Osteoblast (primary cell): ENCODE data around the gene ADAMTS2. TPM values are rescaled to one million over a fixed set of nuclear protein-coding genes. Genes with fewer than 3 reads are reported as not detected.
"Not testable (repeated sequence)": the region's sequence is repeated elsewhere in the genome, so short reads cannot be mapped to it uniquely, and the experiment has no call there.

Experiments
- DNase-seq: peaks from one replicate; pipeline ENCODE4 v3.0.0; 2011; ENCODE audit warnings: low spot score, mixed read lengths; ENCODE audit not compliant: insufficient read length; ENCODE audit errors: missing footprints
- H2AFZ ChIP-seq: 2 replicates; pipeline ENCODE4 v1.6.0; 2011; ENCODE audit warnings: mild to moderate bottlenecking, low read length
- H3K27ac ChIP-seq: 2 replicates; pipeline ENCODE4 v1.5.1; 2011; ENCODE audit warnings: mild to moderate bottlenecking, low read depth, low read length, moderate library complexity
- H3K27me3 ChIP-seq: 2 replicates; pipeline ENCODE4 v1.6.0; 2012; ENCODE audit warnings: mild to moderate bottlenecking, control low read depth, inconsistent platforms, low read length, moderate library complexity; ENCODE audit not compliant: insufficient read depth
- H3K36me3 ChIP-seq: 2 replicates; pipeline ENCODE4 v1.5.1; 2011; ENCODE audit warnings: mild to moderate bottlenecking, low read length, control low read depth, moderate library complexity; ENCODE audit not compliant: insufficient read depth
- H3K4me1 ChIP-seq: 2 replicates; pipeline ENCODE4 v1.5.1; 2011; ENCODE audit warnings: mild to moderate bottlenecking, low read length, control low read depth, moderate library complexity; ENCODE audit not compliant: insufficient read depth
- H3K4me2 ChIP-seq: 2 replicates; pipeline ENCODE4 v1.6.0; 2011; ENCODE audit warnings: mild to moderate bottlenecking, low read length; ENCODE audit not compliant: insufficient read depth
- H3K4me3 ChIP-seq: fragments of 200-600 bp; sonication (generic); 3 replicates; pipeline ENCODE4 v1.5.1; 2012; ENCODE audit warnings: mild to moderate bottlenecking, low read length, inconsistent platforms; ENCODE audit not compliant: insufficient read depth
- H3K79me2 ChIP-seq: 2 replicates; pipeline ENCODE4 v1.6.0; 2012; ENCODE audit warnings: mild to moderate bottlenecking, low read length, control low read depth, inconsistent platforms; ENCODE audit not compliant: insufficient read depth
- H3K9me3 ChIP-seq: 2 replicates; pipeline ENCODE4 v1.5.1; 2011; ENCODE audit warnings: low read depth, low read length, control low read depth
- H4K20me1 ChIP-seq: 2 replicates; pipeline ENCODE4 v1.6.0; 2012; ENCODE audit warnings: mild to moderate bottlenecking, low read length, control low read depth; ENCODE audit not compliant: insufficient read depth
- total RNA-seq: library from RNA; depleted of rRNA; stranded (reverse); fragments of >200 nt; gene quantifications from 2 replicates; pipeline ENCODE4 v1.2.3, GENCODE V29; 2012
- TF ChIP-seq, protein P1 (sequence below): IDR thresholded peaks from 2 replicates; pipeline ENCODE4 v1.5.1; 2011; ENCODE audit warnings: mild to moderate bottlenecking, low read depth, low read length, moderate library complexity; ENCODE audit errors: extremely low read depth

Gene ADAMTS2
- total RNA-seq, 1 donor: 144 TPM

DNA sequence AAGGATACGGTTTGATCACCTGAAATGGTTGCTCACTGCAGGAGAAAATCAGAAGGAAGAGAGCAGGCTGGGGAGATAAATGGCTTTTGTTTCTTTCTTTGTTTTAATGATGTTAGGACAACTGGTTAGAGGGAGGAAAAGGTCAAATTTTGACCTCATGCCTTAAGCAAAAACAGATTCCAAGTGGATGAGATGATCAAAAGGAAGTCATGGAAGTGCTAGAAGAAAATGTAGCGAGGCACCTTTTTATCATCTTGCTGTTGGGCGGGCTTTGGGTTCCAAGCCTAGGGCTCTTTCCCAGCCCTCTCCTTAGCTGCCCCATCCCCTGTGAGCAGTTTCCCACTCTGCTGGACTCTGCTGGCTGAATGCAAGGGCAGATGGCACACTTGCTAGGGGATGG lies 127.9 kb downstream of the ADAMTS2 start:
- TF ChIP-seq, protein P1, sequence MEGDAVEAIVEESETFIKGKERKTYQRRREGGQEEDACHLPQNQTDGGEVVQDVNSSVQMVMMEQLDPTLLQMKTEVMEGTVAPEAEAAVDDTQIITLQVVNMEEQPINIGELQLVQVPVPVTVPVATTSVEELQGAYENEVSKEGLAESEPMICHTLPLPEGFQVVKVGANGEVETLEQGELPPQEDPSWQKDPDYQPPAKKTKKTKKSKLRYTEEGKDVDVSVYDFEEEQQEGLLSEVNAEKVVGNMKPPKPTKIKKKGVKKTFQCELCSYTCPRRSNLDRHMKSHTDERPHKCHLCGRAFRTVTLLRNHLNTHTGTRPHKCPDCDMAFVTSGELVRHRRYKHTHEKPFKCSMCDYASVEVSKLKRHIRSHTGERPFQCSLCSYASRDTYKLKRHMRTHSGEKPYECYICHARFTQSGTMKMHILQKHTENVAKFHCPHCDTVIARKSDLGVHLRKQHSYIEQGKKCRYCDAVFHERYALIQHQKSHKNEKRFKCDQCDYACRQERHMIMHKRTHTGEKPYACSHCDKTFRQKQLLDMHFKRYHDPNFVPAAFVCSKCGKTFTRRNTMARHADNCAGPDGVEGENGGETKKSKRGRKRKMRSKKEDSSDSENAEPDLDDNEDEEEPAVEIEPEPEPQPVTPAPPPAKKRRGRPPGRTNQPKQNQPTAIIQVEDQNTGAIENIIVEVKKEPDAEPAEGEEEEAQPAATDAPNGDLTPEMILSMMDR: no peak
- Histone ChIP-seq H3K9me3 (no peaks in the 10 kb centered on the region), H2AFZ (no peak overlapping the region), H3K4me2 (no peak overlapping the region), H3K79me2 (peaks cover 86% of the 10 kb centered on the region), H3K4me1 (peaks cover 9% of the 10 kb centered on the region), H4K20me1 (peaks cover 51% of the 10 kb centered on the region), H3K27me3 (no peaks in the 10 kb centered on the region), H3K4me3 (no peak overlapping the region), H3K27ac (peak overlapping the region; percentile 49), H3K36me3 (peaks cover 6% of the 10 kb centered on the region)
- peak; percentile 65 for DNase-seq

DNA sequence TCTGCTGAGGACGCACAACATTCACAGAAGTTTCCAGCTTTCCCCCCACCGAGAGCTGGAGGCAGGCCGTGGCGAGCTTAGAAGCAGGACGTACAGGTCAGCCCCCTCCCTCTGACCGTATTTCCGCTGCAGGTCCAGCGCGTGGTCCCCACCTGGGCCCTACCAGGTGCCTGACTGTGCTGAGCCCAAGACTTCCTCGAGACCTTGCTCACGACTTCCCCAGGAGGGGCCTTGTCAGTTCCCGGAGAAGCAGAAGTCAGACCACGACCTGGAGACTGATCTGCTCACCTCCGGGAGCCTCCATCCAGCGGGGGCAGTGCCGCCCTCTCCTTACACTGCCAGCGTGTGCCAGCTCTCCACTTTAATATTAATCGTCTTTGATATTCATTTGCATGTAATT lies 128.9 kb downstream of the ADAMTS2 start:
- not testable (repeated sequence) for H3K4me3 ChIP-seq, H3K27me3 ChIP-seq, H3K27ac ChIP-seq, H3K9me3 ChIP-seq, H2AFZ ChIP-seq, H3K4me2 ChIP-seq
- DNase-seq: peak; percentile 36
- Histone ChIP-seq H3K79me2 (peaks cover 84% of the 10 kb centered on the region), H3K4me1 (peaks cover 12% of the 10 kb centered on the region), H4K20me1 (peaks cover 59% of the 10 kb centered on the region), H3K36me3 (peaks cover 12% of the 10 kb centered on the region)

DNA sequence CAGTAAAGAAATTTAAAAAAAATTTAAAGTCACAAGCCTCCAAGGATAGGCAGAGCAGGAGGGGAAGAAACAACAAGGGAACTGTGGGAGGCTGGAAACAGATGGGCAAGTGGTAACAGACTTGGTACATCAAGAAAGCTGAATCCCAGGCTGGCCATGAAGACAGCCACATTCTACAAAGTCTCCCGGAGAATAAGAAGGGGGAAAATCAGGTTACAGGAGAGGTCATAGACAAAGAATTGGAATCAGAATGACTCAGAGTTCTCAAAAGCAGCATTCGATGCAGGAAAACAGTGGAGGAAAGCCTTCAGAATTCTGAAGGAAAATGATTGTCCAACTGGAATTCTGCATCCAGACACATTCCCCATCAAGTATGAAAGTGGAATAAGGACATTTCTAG lies 129.7 kb downstream of the ADAMTS2 start:
- Histone ChIP-seq H3K4me3 (no peak overlapping the region), H2AFZ (no peak overlapping the region), H3K4me1 (peaks cover 20% of the 10 kb centered on the region), H3K4me2 (no peak overlapping the region), H3K36me3 (peaks cover 12% of the 10 kb centered on the region), H3K79me2 (peaks cover 85% of the 10 kb centered on the region), H3K27me3 (no peaks in the 10 kb centered on the region), H4K20me1 (peaks cover 57% of the 10 kb centered on the region), H3K9me3 (no peaks in the 10 kb centered on the region), H3K27ac (no peak overlapping the region)
- TF ChIP-seq, protein P1: no peak
- peak; percentile 78 for DNase-seq

DNA sequence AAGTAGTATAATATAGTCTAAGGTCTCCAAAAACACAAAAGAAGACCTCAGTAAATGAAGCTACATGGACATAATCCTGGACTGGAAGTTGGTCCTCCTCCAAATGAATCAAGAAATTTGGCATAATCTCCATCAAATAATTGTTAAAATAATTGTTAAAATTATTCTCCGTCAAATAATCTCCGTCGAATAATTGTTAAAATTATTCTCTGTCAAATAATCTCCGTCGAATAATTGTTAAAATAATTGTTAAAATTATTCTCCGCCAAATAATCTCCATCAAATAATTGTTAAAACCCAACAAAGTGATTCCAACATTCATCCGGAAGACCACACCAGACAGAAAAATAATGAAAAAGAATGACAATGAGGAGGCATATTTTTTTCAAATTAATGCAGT lies 130.6 kb downstream of the ADAMTS2 start:
- no peak overlapping the region for H3K4me3 ChIP-seq
- H3K79me2 ChIP-seq: peaks cover 85% of the 10 kb centered on the region
- no peak overlapping the region for H3K4me2 ChIP-seq
- H3K4me1 ChIP-seq: peaks cover 29% of the 10 kb centered on the region
- DNase-seq: peak; percentile 23
- TF ChIP-seq, protein P1: no peak
- peaks cover 12% of the 10 kb centered on the region for H3K36me3 ChIP-seq
- no peaks in the 10 kb centered on the region for H3K27me3 ChIP-seq
- H2AFZ ChIP-seq: no peak overlapping the region
- peaks cover 62% of the 10 kb centered on the region for H4K20me1 ChIP-seq
- no peaks in the 10 kb centered on the region for H3K9me3 ChIP-seq
- no peak overlapping the region for H3K27ac ChIP-seq
